Measurements from ENCODE around the gene ADGRV1. TPM values are rescaled to one million over a fixed set of nuclear protein-coding genes. Genes with fewer than 3 reads are reported as not detected.

Gene ADGRV1
- total and polyA plus RNA-seq, 12 donors: 0.03 to 1.4 (median 0.44) TPM; not detected in 6

DNA sequence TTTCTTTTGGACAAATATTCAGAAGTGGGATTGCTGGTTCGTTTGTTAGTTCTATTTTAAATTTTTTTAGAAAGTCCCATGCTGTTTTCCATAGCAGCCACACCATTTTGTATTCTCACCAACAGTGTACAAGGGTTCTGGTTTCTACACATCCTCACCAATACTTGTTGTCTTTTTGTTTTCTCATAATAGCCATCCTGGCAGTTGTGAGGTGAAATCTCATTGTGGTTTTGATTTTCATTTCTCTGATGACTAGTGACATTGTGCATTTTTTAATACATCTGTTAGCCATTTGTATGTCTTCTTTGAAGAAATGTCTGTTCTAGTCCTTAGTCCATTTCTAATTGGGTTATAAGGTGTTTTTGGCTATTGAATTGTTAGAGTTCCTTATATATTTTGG lies 610.3 kb downstream of the ADGRV1 start:
- Histone ChIP-seq H3K4me3 (no peak overlapping the region), H3K27ac (no peak overlapping the region), H3K36me3 (no peaks in the 10 kb centered on the region), H3K27me3 (no peaks in the 10 kb centered on the region), H3K9me3 (no peaks in the 10 kb centered on the region), H3K4me1 (peaks cover 0 to 19% (median 0%) of the 10 kb centered on the region in 9 donors)
- TF ChIP-seq, protein P1, sequence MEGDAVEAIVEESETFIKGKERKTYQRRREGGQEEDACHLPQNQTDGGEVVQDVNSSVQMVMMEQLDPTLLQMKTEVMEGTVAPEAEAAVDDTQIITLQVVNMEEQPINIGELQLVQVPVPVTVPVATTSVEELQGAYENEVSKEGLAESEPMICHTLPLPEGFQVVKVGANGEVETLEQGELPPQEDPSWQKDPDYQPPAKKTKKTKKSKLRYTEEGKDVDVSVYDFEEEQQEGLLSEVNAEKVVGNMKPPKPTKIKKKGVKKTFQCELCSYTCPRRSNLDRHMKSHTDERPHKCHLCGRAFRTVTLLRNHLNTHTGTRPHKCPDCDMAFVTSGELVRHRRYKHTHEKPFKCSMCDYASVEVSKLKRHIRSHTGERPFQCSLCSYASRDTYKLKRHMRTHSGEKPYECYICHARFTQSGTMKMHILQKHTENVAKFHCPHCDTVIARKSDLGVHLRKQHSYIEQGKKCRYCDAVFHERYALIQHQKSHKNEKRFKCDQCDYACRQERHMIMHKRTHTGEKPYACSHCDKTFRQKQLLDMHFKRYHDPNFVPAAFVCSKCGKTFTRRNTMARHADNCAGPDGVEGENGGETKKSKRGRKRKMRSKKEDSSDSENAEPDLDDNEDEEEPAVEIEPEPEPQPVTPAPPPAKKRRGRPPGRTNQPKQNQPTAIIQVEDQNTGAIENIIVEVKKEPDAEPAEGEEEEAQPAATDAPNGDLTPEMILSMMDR (IDR thresholded peaks at IDR 0.05): no peak
- WGBS, 2 donors: 74 to 77% methylated on average over 1 of the region's 1 CpG
- intact Hi-C loops (cut with DNase I): loop anchor here in 1 of 10 donors (10.0 kb wide), 1 partner anchor 54 kb away; no protein-coding TSS in a partner anchor
- DNase-seq (no peak), ATAC-seq (no peak)

DNA sequence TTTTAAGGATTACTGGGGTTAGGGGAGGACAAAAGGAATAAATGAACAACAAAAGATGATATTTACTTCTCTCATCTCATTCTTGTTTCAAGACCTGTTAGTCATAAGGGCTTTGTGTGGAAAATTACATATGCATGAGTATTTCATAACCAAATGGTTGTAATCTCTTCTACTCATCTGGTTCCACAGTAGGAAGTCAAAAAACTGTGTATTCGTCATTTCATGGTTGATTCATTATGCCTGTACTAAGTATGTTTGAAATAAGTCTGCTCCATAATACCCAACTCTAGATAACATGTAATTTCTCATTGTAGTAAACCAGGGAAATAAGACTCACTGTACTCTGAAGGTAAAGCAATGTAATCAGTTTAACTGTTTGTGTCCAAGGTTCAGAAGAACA lies 611.7 kb downstream of the ADGRV1 start:
- peaks cover 0 to 12% (median 0%) of the 10 kb centered on the region in 9 donors for H3K4me1 ChIP-seq
- no peak for DNase-seq
- no peaks in the 10 kb centered on the region for H3K9me3 ChIP-seq
- H3K27me3 ChIP-seq: no peaks in the 10 kb centered on the region
- TF ChIP-seq, protein P1 (IDR thresholded peaks at IDR 0.05): no peak
- ATAC-seq: peak in 1 of 8 donors; percentile 41
- no peaks in the 10 kb centered on the region for H3K36me3 ChIP-seq
- intact Hi-C loops (cut with DNase I): loop anchor here in 1 of 10 donors (10.0 kb wide), 1 partner anchor 55 kb away; no protein-coding TSS in a partner anchor
- H3K4me3 ChIP-seq: no peak overlapping the region
- WGBS, 2 donors: 0% methylated on average over 1 of the region's 1 CpG
- H3K27ac ChIP-seq: peak overlapping the region in 1 of 10 donors; percentile 15

DNA sequence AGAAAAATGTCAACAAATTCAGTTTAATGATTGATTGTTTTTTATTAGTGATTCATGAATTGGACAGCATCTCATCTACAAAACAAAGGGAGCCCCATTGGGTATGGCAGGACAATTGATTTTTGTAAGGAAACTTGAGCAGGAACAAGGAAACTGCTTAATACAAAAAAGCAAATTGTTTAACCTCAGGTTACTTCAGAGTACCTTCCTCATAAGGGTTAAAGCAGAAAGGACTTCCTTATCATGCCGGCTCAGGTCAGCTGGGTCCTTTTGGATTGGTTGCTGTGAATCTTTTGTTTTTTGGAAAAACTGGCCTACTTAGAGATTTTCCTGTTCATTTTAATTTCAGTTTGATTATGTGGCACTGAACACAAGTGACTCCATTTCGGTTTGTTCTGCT lies 612.7 kb downstream of the ADGRV1 start:
- no peak overlapping the region for H3K27ac ChIP-seq
- TF ChIP-seq, protein P1 (IDR thresholded peaks at IDR 0.05): no peak

GRCh38 chr5:91174396-91174795 lies 615.8 kb downstream of the ADGRV1 start:
- no peak for ATAC-seq
- intact Hi-C loops (cut with DNase I): loop anchor here in 1 of 10 donors (10.0 kb wide), 1 partner anchor 60 kb away; no protein-coding TSS in a partner anchor
- Histone ChIP-seq H3K27ac (no peak overlapping the region), H3K9me3 (no peaks in the 10 kb centered on the region), H3K4me3 (no peak overlapping the region), H3K36me3 (no peaks in the 10 kb centered on the region), H3K4me1 (peaks cover 0 to 23% (median 0%) of the 10 kb centered on the region in 9 donors), H3K27me3 (no peaks in the 10 kb centered on the region)
- no peak for DNase-seq
- TF ChIP-seq, protein P1 (IDR thresholded peaks at IDR 0.05): no peak

More for the DNA sequence above, 612.7 kb downstream of the ADGRV1 start:
- Histone ChIP-seq H3K36me3 (no peaks in the 10 kb centered on the region), H3K4me3 (no peak overlapping the region), H3K4me1 (peaks cover 0 to 12% (median 0%) of the 10 kb centered on the region in 9 donors), H3K27me3 (no peaks in the 10 kb centered on the region), H3K9me3 (no peaks in the 10 kb centered on the region)
- intact Hi-C loops (cut with DNase I): loop anchor here in 1 of 10 donors (10.0 kb wide), 1 partner anchor 57 kb away; no protein-coding TSS in a partner anchor
- ATAC-seq (no peak), DNase-seq (no peak)
- WGBS, 2 donors: 69 to 70% methylated on average over 2 of the region's 2 CpGs

Measured in heart right ventricle (tissue), 16 donors.